ENCODE data around the gene MCM9. TPM values are rescaled to one million over a fixed set of nuclear protein-coding genes. Genes with fewer than 3 reads are reported as not detected.

MCM9 gene
- total and polyA plus RNA-seq, 2 of the 13 experiments (the other 11 are each of a cell fraction or from before 2014, with no cell fraction given) = 3.8 to 17.2 TPM

DNA sequence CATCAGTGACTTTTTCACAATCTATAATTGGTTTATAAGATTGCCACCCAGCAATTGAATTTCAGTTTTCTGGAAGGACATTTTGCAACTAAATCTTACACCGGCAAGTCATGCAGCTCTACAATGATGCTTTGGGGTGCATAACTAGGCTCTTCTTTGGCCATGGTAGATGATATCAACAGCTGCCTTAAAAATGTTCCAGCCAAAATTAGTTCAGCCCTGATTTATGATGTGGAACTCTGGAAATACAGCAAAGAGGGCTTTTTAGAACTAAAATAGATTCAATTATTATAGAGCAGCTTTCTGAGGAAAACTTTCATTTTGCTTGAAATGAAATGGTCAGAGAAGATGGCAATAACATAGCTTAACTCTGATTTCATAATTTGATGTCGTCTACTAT is 18.4 kb upstream of the MCM9 start:
- no peak overlapping the region for H3K9ac ChIP-seq (ENCODE audit: insufficient read depth, low read depth, low read length)
- H2AFZ ChIP-seq (ENCODE audit: low read length) = no peak overlapping the region
- ChIA-PET CTCF (ENCODE audit: low intra/inter-chr PET ratio, low total read pairs) (no interaction called here), POLR2A (no interaction called here)
- TF ChIP-seq, protein P1, sequence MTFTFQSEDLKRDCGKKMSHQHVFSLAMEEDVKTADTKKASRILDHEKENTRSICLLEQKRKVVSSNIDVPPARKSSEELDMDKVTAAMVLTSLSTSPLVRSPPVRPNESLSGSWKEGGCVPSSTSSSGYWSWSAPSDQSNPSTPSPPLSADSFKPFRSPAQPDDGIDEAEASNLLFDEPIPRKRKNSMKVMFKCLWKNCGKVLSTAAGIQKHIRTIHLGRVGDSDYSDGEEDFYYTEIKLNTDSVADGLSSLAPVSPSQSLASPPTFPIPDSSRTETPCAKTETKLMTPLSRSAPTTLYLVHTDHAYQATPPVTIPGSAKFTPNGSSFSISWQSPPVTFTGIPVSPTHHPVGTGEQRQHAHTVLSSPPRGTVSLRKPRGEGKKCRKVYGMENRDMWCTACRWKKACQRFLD (CRISPR knock-in tag; IDR thresholded peaks at IDR 0.05; ENCODE audit: borderline replicate concordance) = no peak
- TF ChIP-seq ZNF619 (CRISPR knock-in tag; IDR thresholded peaks at IDR 0.05) (no peak), ZNF550 (CRISPR knock-in tag; IDR thresholded peaks at IDR 0.05; ENCODE audit: borderline replicate concordance) (no peak), WIZ (CRISPR knock-in tag; IDR thresholded peaks at IDR 0.05) (no peak), ZNF570 (CRISPR knock-in tag; IDR thresholded peaks at IDR 0.05; ENCODE audit: borderline replicate concordance) (no peak), JARID2 (CRISPR knock-in tag; IDR thresholded peaks at IDR 0.05; ENCODE audit: insufficient replicate concordance) (no peak), ZBTB42 (CRISPR knock-in tag; IDR thresholded peaks at IDR 0.05) (no peak), NR2F2 (IDR thresholded peaks at IDR 0.05; ENCODE audit: borderline replicate concordance, low read depth) (no peak), ZNF205 (CRISPR knock-in tag; IDR thresholded peaks at IDR 0.05) (no peak), ZFP90 (CRISPR knock-in tag; IDR thresholded peaks at IDR 0.05; ENCODE audit: borderline replicate concordance) (no peak), CHD2 (IDR thresholded peaks at IDR 0.05; ENCODE audit: low read depth, low read length) (no peak), ZNF563 (CRISPR knock-in tag; IDR thresholded peaks at IDR 0.05) (no peak), ZBTB7A (CRISPR knock-in tag; IDR thresholded peaks at IDR 0.05) (no peak)
- TF ChIP-seq, protein P2, sequence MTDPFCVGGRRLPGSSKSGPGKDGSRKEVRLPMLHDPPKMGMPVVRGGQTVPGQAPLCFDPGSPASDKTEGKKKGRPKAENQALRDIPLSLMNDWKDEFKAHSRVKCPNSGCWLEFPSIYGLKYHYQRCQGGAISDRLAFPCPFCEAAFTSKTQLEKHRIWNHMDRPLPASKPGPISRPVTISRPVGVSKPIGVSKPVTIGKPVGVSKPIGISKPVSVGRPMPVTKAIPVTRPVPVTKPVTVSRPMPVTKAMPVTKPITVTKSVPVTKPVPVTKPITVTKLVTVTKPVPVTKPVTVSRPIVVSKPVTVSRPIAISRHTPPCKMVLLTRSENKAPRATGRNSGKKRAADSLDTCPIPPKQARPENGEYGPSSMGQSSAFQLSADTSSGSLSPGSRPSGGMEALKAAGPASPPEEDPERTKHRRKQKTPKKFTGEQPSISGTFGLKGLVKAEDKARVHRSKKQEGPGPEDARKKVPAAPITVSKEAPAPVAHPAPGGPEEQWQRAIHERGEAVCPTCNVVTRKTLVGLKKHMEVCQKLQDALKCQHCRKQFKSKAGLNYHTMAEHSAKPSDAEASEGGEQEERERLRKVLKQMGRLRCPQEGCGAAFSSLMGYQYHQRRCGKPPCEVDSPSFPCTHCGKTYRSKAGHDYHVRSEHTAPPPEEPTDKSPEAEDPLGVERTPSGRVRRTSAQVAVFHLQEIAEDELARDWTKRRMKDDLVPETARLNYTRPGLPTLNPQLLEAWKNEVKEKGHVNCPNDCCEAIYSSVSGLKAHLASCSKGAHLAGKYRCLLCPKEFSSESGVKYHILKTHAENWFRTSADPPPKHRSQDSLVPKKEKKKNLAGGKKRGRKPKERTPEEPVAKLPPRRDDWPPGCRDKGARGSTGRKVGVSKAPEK (CRISPR knock-in tag; IDR thresholded peaks at IDR 0.05; ENCODE audit: borderline replicate concordance) = no peak
- no peak overlapping the region for H3K27ac ChIP-seq (ENCODE audit: extremely low read length, insufficient read depth, low read length)
- H3K4me1 ChIP-seq (ENCODE audit: insufficient read depth, low read length) = no peaks in the 10 kb centered on the region
- ATAC-seq (no peak), FAIRE-seq (no peak), DNase-seq (ENCODE audit: low spot score) (no peak)
- no TSS peak for BruUV-seq (replicated peaks)
- no peaks in the 10 kb centered on the region for H3K27me3 ChIP-seq (ENCODE audit: control insufficient read depth in 1 of 2, insufficient read depth in 2 of 2, low read length in 2 of 2)
- H3K79me2 ChIP-seq (ENCODE audit: insufficient read depth, low read length) = no peaks in the 10 kb centered on the region
- H3K4me3 ChIP-seq (replicated peaks in 1 of 3; ENCODE audit: insufficient read depth in 1 of 3, low read depth in 2 of 3, low read length in 3 of 3) = no peak overlapping the region
- H3K4me2 ChIP-seq (ENCODE audit: low read depth, low read length) = no peak overlapping the region
- H3K36me3 ChIP-seq (replicated peaks in 1 of 2; ENCODE audit: control insufficient read depth in 1 of 2, insufficient read depth in 2 of 2, low read length in 2 of 2) = no peaks in the 10 kb centered on the region
- H4K20me1 ChIP-seq (ENCODE audit: insufficient read depth, low read length) = no peaks in the 10 kb centered on the region
- 89% methylated on average over 2 of the region's 2 CpGs for WGBS (ENCODE audit: low lambda C conversion rate)
- no peaks in the 10 kb centered on the region for H3K9me3 ChIP-seq (ENCODE audit: low read length)
- in situ Hi-C loops (cut with HindIII; ENCODE audit: extremely low pct_ligation_motif_present, low pct_unique_long_range_greater_than_20kb) (no loop called here), intact Hi-C loops (cut with micrococcal nuclease; ENCODE audit: unreplicated experiment) (no loop called here)
